Hippocampal formation (tissue), 2 donors: Measurements from ENCODE around the gene HOXC11.
A peak's percentile ranks its signal among the peaks of the same experiment; 100 is the strongest.

Experiments
- DNase-seq, 2 donors: peaks; one replicate each; lab custom pipeline; 2025; lab: John Stamatoyannopoulos, UW

The HOXC11 gene

GRCh38 chr12:53998110-53998899, 25.4 kb downstream of the HOXC11 start:
- no peak for DNase-seq

- no peak for DNase-seq
Measured at GRCh38 chr12:53998900-53999236, 25.9 kb downstream of the HOXC11 start.

GRCh38 chr12:53999559-54000115, 26.7 kb downstream of the HOXC11 start:
- no peak for DNase-seq

DNA sequence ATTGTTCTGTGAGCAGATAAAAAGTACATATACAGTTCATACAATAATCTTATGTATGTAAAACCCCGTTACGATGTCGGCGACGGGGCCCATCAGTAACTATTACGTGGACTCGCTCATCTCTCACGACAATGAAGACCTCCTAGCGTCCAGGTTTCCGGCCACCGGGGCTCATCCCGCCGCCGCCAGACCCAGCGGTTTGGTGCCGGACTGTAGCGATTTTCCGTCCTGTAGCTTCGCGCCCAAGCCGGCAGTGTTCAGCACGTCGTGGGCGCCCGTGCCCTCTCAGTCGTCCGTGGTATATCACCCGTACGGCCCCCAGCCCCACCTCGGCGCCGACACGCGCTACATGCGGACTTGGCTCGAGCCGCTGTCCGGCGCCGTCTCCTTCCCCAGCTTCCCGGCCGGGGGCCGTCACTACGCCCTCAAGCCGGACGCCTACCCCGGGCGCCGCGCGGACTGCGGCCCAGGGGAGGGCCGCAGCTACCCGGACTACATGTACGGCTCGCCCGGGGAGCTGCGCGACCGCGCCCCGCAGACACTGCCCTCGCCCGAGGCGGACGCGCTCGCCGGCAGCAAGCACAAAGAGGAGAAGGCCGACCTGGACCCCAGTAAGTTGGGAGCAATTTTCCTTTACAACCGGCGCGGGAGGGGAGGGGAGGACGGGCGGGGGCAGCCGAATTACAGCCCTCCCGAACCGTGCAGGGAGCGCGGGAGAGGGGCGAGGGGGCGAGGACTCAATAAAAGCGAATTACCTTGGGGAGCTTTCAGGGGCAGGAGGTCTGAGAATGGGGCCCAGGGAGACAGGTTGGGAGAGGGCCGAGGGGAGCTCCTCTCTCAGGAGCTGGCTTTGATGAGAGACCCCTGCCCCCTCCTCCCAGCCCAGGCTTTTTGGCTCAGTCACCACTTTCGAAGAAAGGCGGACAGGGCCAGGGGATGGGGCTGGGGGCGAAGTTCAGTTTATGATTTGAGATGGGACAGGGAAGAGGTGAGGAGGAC, 27.5 kb downstream of the HOXC11 start, which contains the start of gene HOXC9:
HOXC9 (plus strand) TSS at position 46 of the 999 bp plus-strand sequence; CDS start at position 74, 28 bp downstream.
- no peak for DNase-seq

- DNase-seq = no peak
Measured at GRCh38 chr12:54001283-54002187, 28.6 kb downstream of the HOXC11 start.

GRCh38 chr12:54002278-54002914, 29.5 kb downstream of the HOXC11 start:
- DNase-seq = no peak

DNA sequence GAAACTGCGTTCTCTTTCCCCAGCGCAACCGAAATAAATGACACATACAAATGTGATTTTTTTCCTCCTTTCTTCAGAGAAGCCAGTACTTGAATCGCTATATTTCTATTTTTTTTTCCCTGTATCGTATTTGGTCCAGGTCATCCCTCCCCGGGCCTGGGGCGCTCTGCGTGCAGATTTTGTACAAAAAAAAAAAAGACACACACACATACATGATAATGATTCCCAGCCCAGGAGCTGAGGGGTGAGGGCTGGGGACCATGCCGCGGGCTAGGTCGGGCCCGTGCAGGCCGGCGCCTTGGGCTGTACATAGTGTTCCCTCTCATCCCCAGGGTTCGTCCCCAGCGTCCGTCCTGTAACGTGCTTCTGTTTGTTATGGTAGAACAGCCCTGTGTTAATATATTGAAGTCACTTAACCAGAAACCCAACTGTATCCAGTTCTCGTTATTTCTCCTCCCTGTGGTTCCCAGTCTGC, 30.0 kb downstream of the HOXC11 start:
- no peak for DNase-seq

GRCh38 chr12:54003625-54004024, 30.7 kb downstream of the HOXC11 start:
- no peak for DNase-seq

DNA sequence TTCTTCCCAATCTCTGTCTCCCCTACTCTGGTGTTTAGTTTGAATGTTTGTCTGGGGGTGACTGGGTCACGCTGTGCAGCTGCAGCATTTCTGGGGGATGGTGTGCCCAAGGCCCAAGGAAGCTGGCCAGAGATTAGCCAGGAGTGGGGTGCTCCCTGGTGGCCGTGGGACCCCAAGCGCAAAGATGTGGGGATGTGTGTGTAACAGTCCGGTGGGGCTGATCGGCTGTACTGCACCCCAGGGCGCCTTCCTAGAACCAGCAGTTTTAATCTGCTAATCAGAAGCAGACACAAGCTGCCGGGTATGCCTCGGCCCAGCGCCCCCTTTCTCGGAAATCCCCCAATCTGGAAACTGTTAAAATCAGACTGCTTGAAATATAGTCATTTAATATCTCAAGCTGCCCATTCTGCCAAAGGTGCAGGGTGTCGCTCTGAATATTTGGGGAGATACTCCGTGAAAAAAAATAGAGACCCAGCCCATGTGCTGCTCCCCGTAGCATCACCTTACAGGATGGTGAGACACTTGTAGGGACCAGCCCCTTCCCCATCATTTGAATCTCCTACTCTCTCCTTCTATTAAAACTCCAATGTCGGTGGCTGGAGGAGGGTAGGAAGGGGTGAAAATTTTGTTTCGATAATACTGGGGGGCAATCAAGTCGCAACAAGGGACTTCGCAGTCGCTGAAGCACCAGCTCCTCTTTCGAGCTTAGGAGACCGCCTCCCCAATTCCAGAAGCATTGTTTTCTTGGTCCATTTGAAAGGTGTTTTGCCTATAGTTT, 31.3 kb downstream of the HOXC11 start:
- no peak for DNase-seq

GRCh38 chr12:54004841-54005530, 32.1 kb downstream of the HOXC11 start:
- DNase-seq = no peak

DNA sequence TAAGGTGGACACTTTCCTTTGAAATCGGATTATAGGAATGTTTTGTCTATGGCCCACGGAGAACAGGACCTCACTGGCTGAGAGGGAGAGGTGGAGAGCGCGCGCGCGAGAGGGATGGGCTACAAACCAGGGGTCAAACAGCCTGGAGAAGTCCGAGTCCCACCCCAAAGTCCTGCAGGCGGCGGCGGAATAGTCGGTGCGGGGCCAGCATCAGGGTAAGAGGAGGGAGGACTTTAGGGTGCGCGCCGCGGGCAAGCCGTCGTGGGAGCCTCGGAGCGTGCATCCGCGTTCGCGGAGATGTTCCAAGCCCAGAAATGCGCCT, 32.6 kb downstream of the HOXC11 start:
- DNase-seq = no peak

DNA sequence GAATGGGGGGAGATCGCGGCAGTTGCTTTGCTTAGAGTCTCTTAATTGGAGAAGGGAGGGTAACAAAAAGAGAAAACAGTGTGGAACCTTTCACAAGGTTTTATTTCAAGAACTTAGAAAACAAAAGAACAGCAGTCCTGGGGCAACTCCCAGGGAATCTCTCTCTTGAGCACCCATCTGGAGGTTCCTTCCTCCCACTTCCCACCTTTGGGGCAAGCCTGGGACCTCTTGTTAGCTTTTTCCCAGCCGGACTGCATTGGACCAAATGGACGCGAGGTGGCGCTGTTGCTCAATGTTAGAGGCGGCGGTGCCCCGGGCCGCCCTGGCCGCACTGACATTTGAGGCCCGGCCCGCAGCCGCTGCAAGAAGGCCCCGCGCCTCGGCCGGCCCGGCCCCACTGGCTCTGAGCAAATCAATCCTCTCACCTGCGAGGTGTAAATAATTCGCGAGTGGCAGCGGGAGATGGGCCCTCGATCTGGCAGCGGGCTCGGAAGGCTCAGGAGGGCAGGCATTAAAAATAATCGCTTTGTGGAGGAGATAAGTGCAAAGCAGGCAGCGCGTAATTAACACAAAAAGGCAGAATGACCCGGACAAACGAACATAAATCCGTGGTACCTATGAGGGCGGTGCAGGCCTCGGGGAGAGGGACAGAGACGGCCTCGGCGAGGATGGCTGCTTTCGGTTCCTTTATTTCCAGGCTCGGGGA, 33.1 kb downstream of the HOXC11 start:
- peak in 1 of 2 donors; percentile 66 for DNase-seq

GRCh38 chr12:54006559-54007220, 33.8 kb downstream of the HOXC11 start:
- DNase-seq = no peak

DNA sequence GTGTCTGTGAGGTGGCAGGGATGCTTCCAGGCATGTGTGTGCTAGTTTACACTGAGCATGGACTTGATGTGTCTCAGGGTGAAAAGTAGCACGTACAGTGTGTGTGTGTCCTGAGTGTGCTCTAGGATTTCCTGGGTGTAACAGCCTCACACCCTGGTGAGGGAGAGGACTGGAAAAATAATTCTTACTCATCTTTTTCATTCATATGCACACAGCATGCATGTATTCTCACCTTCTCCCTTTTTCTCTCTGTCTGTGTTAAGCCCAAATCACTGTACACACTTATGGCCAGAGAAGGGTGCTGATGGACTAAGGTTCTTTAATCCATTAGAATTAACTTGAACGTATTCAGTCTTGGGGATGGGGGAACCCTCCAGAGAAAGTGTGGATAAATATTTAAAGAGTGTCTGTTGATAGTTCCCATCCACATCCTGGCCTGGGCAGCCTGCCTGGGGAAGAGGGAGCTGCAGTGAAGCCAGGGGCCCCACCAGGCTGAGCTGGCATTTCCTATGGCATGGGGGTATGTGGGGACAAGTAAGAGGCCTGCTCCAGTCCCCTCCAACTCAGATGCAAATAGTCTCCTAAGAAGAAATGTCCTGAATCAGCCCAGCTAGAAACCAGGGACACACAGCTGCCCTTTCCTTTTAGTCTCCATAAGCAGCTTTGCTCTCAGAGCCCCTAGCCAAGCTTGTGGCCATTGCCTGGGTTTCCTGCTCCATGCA, 34.8 kb downstream of the HOXC11 start:
- no peak for DNase-seq

- DNase-seq = no peak
Measured at GRCh38 chr12:54008260-54008552, 35.3 kb downstream of the HOXC11 start.

DNA sequence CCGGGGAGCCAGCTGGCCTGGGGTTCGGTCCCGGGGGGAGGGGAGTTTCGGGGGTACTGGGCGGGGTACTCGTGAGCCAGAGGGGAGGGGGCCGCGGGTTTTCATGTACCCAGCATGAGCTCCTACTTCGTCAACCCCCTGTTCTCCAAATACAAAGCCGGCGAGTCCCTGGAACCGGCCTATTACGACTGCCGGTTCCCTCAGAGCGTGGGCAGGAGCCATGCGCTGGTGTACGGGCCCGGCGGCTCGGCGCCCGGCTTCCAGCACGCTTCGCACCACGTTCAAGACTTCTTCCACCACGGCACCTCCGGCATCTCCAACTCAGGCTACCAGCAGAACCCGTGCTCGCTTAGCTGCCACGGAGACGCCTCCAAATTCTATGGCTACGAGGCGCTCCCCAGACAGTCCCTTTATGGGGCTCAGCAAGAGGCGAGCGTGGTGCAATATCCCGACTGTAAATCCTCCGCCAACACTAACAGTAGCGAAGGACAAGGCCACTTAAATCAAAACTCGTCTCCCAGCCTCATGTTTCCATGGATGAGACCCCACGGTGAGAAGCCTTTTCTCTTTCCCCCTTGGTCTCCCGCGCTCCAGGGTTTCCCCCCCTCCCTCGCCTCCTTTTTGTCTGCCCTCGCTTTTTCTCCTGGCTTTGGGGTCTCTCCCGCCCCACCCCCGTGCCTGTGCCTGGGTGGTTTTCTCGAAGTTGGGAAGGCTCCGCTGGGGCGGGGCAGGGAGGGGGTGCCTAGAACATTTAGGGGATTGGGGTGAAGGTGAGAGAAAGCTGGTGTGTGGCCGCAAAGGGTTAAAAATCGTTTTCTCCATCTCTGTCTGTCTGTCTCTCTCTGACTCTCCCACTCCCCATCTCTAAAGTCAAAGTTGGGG, 36.5 kb downstream of the HOXC11 start:
- no peak for DNase-seq
